PC-3 (cell line): ENCODE results near the gene TMEM184A. TPM values are rescaled to one million over a fixed set of nuclear protein-coding genes. Genes with fewer than 3 reads are reported as not detected.

Source experiments
- ATAC-seq: fragments of 200-7000 bp; cut with Tn5 transposase; 2 replicates; pipeline ENCODE4 v1.9.1; 2020; ENCODE audit warnings: mild to moderate bottlenecking, moderate library complexity
- BruUV-seq: library from RNA; stranded (reverse); fragments of 400-500 nt; replicated peaks from 2 replicates; lab custom pipeline; 2021; lab: Mats Ljungman, UMichigan
- CTCF ChIA-PET: fragments of 300-600 bp; sonication (Branson Sonifier 250); formaldehyde crosslinking; loops from one replicate; lab custom pipeline; 2022; ENCODE audit warnings: antibody characterized with exemption; lab: Charles Lee
- POLR2A ChIA-PET: fragments of 300-600 bp; sonication (Branson Sonifier 250); formaldehyde crosslinking; loops from one replicate; lab custom pipeline; 2022; ENCODE audit warnings: antibody characterized with exemption; ENCODE audit not compliant: unreplicated experiment; lab: Charles Lee
- DNase-seq: peaks from one replicate; pipeline ENCODE4 v3.0.0-alpha.2; 2015
- H2AFZ ChIP-seq: fragments of 300-600 bp; sonication (generic); 2 replicates; pipeline ENCODE4 v1.6.0; 2016; ENCODE audit warnings: antibody characterized with exemption, low read length
- H3F3A ChIP-seq: fragments of 300-600 bp; sonication (generic); one replicate; pipeline ENCODE4 v1.6.0; 2017; ENCODE audit warnings: antibody characterized with exemption, low read length, control low read depth, mild to moderate bottlenecking; ENCODE audit not compliant: unreplicated experiment
- H3K27ac ChIP-seq: fragments of 300-600 bp; sonication (generic); 2 replicates; pipeline ENCODE4 v1.5.1; 2016; ENCODE audit warnings: mild to moderate bottlenecking, low read length
- H3K27me3 ChIP-seq: fragments of 300-600 bp; sonication (generic); 2 replicates; pipeline ENCODE4 v1.6.1; 2016; ENCODE audit warnings: low read length, mixed read lengths
- H3K36me3 ChIP-seq: fragments of 300-600 bp; sonication (generic); 2 replicates; pipeline ENCODE4 v1.6.1; 2016; ENCODE audit warnings: low read depth, mixed run types, low read length, mixed read lengths
- H3K4me1 ChIP-seq: fragments of 300-600 bp; sonication (generic); 2 replicates; pipeline ENCODE4 v1.5.1; 2016; ENCODE audit warnings: low read length; ENCODE audit not compliant: insufficient read depth
- H3K4me2 ChIP-seq: fragments of 300-600 bp; sonication (generic); 2 replicates; pipeline ENCODE4 v1.6.0; 2016; ENCODE audit warnings: low read length
- H3K4me3 ChIP-seq: fragments of 300-600 bp; sonication (generic); 2 replicates; pipeline ENCODE4 v1.5.1; 2016; ENCODE audit warnings: mild to moderate bottlenecking, low read length, mixed read lengths
- H3K79me2 ChIP-seq: fragments of 300-600 bp; sonication (generic); 2 replicates; pipeline ENCODE4 v1.6.1; 2017; ENCODE audit warnings: low read length, mixed read lengths
- H3K9ac ChIP-seq: fragments of 300-600 bp; sonication (generic); 2 replicates; pipeline ENCODE4 v1.6.0; 2016; ENCODE audit warnings: mild to moderate bottlenecking, low read length
- H3K9me2 ChIP-seq: fragments of 300-600 bp; sonication (generic); replicated peaks from 2 replicates; pipeline ENCODE4 v1.6.1; 2016; ENCODE audit warnings: mixed run types, low read length, mixed read lengths
- H3K9me3 ChIP-seq: fragments of 300-600 bp; sonication (generic); 2 replicates; pipeline ENCODE4 v1.6.1; 2016; ENCODE audit warnings: low read length, mixed read lengths
- H4K20me1 ChIP-seq: fragments of 300-600 bp; sonication (generic); 2 replicates; pipeline ENCODE4 v1.6.1; 2016; ENCODE audit warnings: low read length, mixed read lengths
- CTCF ChIP-seq: fragments of 300-600 bp; sonication (generic); conservative IDR thresholded peaks from 2 replicates; pipeline ENCODE4 v1.5.1; 2017; ENCODE audit warnings: antibody characterized with exemption, low read depth, mild to moderate bottlenecking, low read length
- EZH2 ChIP-seq: fragments of 300-600 bp; sonication (generic); IDR thresholded peaks from one replicate; pipeline ENCODE4 v1.6.1; 2017; ENCODE audit warnings: antibody characterized with exemption, mild to moderate bottlenecking, low read length; ENCODE audit not compliant: unreplicated experiment
- EZH2phosphoT487 ChIP-seq: fragments of 300-600 bp; sonication (generic); IDR thresholded peaks from 2 replicates; pipeline ENCODE4 v1.6.1; 2018; ENCODE audit warnings: mild to moderate bottlenecking, antibody characterized with exemption, low read length, borderline replicate concordance
- intact Hi-C: fragments of 100-400 bp; cut with micrococcal nuclease; formaldehyde crosslinking; loops from 2 replicates; pipeline ENCODE4 v1.9.0; 2023
- total RNA-seq: library from RNA; depleted of rRNA; stranded (reverse); fragments of >200 nt; gene quantifications from 2 replicates; pipeline ENCODE4 v1.2.3, GENCODE V29; 2014

Gene TMEM184A
- total RNA-seq, 1 experiment from 2014 or later = 23.1 TPM

GRCh38 chr7:1496531-1497292 lies 59.3 kb downstream of the TMEM184A start:
- DNase-seq (no peak), ATAC-seq (no peak)
- Histone ChIP-seq H3K4me2 (no peak overlapping the region), H3K9me2 (no peaks in the 10 kb centered on the region), H3K9me3 (no peaks in the 10 kb centered on the region), H3K27ac (no peak overlapping the region), H3K27me3 (no peaks in the 10 kb centered on the region), H4K20me1 (no peaks in the 10 kb centered on the region), H3K79me2 (peaks cover 10% of the 10 kb centered on the region), H3K36me3 (peaks cover 4% of the 10 kb centered on the region; the same call in 1 of the 2 replicates), H3F3A (no peaks in the 10 kb centered on the region), H3K4me1 (no peaks in the 10 kb centered on the region), H2AFZ (no peak overlapping the region), H3K4me3 (no peak overlapping the region), H3K9ac (no peak overlapping the region)
- BruUV-seq = no TSS peak
- POLR2A ChIA-PET = no interaction called here
- no peak for TF ChIP-seq CTCF
- no peak for TF ChIP-seq EZH2
- TF ChIP-seq EZH2phosphoT487 = no peak
- CTCF ChIA-PET = no interaction called here
- intact Hi-C loops = no loop called here

DNA sequence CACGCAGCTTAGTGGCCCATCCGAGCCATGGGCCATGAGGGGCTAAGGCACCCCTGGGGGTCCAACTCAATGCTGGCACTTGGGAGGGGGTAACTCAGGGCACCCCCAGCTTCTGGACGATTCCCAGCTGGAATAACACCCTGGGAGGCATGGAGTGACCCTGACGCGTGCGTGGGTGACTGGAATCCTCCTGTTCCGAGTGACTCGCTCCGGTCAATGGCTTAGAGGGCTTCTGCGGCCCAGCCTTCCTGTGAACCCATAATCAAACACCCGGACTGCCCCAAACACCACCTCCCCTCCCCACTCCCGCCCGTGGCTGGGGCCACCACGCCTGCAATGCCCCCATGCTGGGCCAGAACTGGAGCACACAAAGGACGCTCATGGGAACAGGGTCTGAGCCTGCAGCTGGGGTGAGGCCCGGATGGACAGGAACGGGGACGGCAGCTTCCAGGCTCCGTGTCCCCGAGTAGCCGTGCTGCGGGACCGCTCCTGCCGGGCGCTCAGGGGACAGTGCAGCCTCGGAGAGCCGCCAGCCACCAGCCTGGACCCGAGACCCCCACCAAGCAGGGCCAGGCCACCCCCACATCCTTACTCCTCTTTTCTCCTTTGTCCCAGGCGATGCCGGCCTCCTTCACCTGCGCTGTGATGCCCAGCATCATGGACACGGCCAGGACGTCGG lies 60.3 kb downstream of the TMEM184A start:
- CTCF ChIA-PET = no interaction called here

More for the DNA sequence above, 60.3 kb downstream of the TMEM184A start:
- no peak for ATAC-seq
- H3K4me2 ChIP-seq = no peak overlapping the region
- no peaks in the 10 kb centered on the region for H3K27me3 ChIP-seq
- H3K36me3 ChIP-seq = peaks cover 2% of the 10 kb centered on the region; the same call in 1 of the 2 replicates
- no peak for DNase-seq
- H3K9me3 ChIP-seq = no peaks in the 10 kb centered on the region
- TF ChIP-seq EZH2 = no peak
- no peak for TF ChIP-seq EZH2phosphoT487
- no peak for TF ChIP-seq CTCF
- BruUV-seq = no TSS peak
- H3K79me2 ChIP-seq = 0 out of 2 replicates have a peak, but pooled peaks cover 2% of the 10 kb centered on the region
- H3K9me2 ChIP-seq = no peaks in the 10 kb centered on the region
- H3K4me1 ChIP-seq = no peaks in the 10 kb centered on the region
- no peak overlapping the region for H2AFZ ChIP-seq
- H3K9ac ChIP-seq = no peak overlapping the region
- no peak overlapping the region for H3K4me3 ChIP-seq
- intact Hi-C loops = no loop called here
- POLR2A ChIA-PET = no interaction called here
- H3K27ac ChIP-seq = no peak overlapping the region
- H3F3A ChIP-seq = no peaks in the 10 kb centered on the region
- H4K20me1 ChIP-seq = no peaks in the 10 kb centered on the region
